WTC11 (cell line): ENCODE measurements around the gene IFT27. TPM values are rescaled to one million over a fixed set of nuclear protein-coding genes. Genes with fewer than 3 reads are reported as not detected.
A peak's percentile ranks its signal among the peaks of the same experiment; 100 is the strongest.

Experiments
- ATAC-seq: fragments of 200-7000 bp; cut with Tn5 transposase; 2 replicates; pipeline ENCODE4 v1.10.0; 2021; ENCODE audit warnings: mild to moderate bottlenecking, moderate library complexity
- CTCF ChIA-PET: fragments of 300-600 bp; sonication (Branson Sonifier 250); formaldehyde crosslinking; loops from one replicate; lab custom pipeline; 2021; ENCODE audit warnings: antibody characterized with exemption; lab: Charles Lee
- POLR2A ChIA-PET: fragments of 350-600 bp; sonication (Branson Sonifier 250); formaldehyde crosslinking; loops from one replicate; lab custom pipeline; 2021; ENCODE audit warnings: antibody characterized with exemption; lab: Charles Lee
- DNase-seq: peaks from one replicate; pipeline ENCODE4 v3.0.0; 2021; ENCODE audit warnings: low spot score
- H3K27ac Mint-ChIP-seq: 2 replicates; pipeline ENCODE4 v1.8.0; 2021; ENCODE audit warnings: mixed read lengths
- H3K27me3 Mint-ChIP-seq: 2 replicates; pipeline ENCODE4 v1.8.0; 2021; ENCODE audit warnings: low read depth, mild to moderate bottlenecking, moderate library complexity, mixed read lengths
- H3K36me3 Mint-ChIP-seq: 2 replicates; pipeline ENCODE4 v1.8.0; 2021; ENCODE audit warnings: mixed read lengths
- H3K4me1 Mint-ChIP-seq: 2 replicates; pipeline ENCODE4 v1.8.0; 2022; ENCODE audit warnings: mixed read lengths
- H3K4me3 Mint-ChIP-seq: 2 replicates; pipeline ENCODE4 v1.8.0; 2021; ENCODE audit warnings: mild to moderate bottlenecking, moderate library complexity, mixed read lengths
- H3K9me3 Mint-ChIP-seq: 2 replicates; pipeline ENCODE4 v1.8.0; 2021; ENCODE audit warnings: mixed read lengths
- ARID4B ChIP-seq: sonication (generic); formaldehyde crosslinking; IDR thresholded peaks from 2 replicates; pipeline ENCODE4 v1.8.0; 2023; ENCODE audit warnings: missing genetic modification reagents, mild to moderate bottlenecking, borderline replicate concordance
- GABPB1 ChIP-seq: sonication (generic); formaldehyde crosslinking; IDR thresholded peaks from 2 replicates; pipeline ENCODE4 v1.8.1; 2023; ENCODE audit warnings: mild to moderate bottlenecking, missing genetic modification reagents
- GTF2I ChIP-seq: fragments of 250-450 bp; sonication (Bioruptor Pico); conservative IDR thresholded peaks from 2 replicates; pipeline ENCODE4 v1.4.0; 2021; ENCODE audit warnings: mild to moderate bottlenecking
- JUN ChIP-seq: sonication (generic); formaldehyde crosslinking; IDR thresholded peaks from 2 replicates; pipeline ENCODE4 v1.8.0; 2023; ENCODE audit warnings: mild to moderate bottlenecking, missing genetic modification reagents
- PRDM15 ChIP-seq: sonication (generic); formaldehyde crosslinking; IDR thresholded peaks from 2 replicates; pipeline ENCODE4 v1.8.0; 2022; ENCODE audit warnings: missing genetic modification reagents
- SMAD4 ChIP-seq: sonication (generic); formaldehyde crosslinking; IDR thresholded peaks from 2 replicates; pipeline ENCODE4 v1.8.0; 2022; ENCODE audit warnings: mild to moderate bottlenecking, missing genetic modification reagents
- SOX15 ChIP-seq: fragments of 250-450 bp; sonication (Bioruptor Pico); IDR thresholded peaks from 2 replicates; pipeline ENCODE4 v1.9.0; 2021; ENCODE audit warnings: mild to moderate bottlenecking
- ZBTB21 ChIP-seq: sonication (generic); formaldehyde crosslinking; IDR thresholded peaks from 2 replicates; pipeline ENCODE4 v1.8.1; 2023; ENCODE audit warnings: mild to moderate bottlenecking, missing genetic modification reagents, borderline replicate concordance
- ZNF219 ChIP-seq: sonication (generic); formaldehyde crosslinking; IDR thresholded peaks from 2 replicates; pipeline ENCODE4 v1.8.0; 2023; ENCODE audit warnings: missing genetic modification reagents, mild to moderate bottlenecking, borderline replicate concordance
- ZNF263 ChIP-seq: sonication (generic); formaldehyde crosslinking; IDR thresholded peaks from 2 replicates; pipeline ENCODE4 v1.8.1; 2022; ENCODE audit warnings: low read depth, mild to moderate bottlenecking, moderate library complexity, missing genetic modification reagents
- ZNF532 ChIP-seq: fragments of 250-450 bp; sonication (Bioruptor Pico); IDR thresholded peaks from 2 replicates; pipeline ENCODE4 v1.9.0; 2021; ENCODE audit warnings: mild to moderate bottlenecking, borderline replicate concordance
- total RNA-seq: library from RNA; stranded (reverse); gene quantifications from 3 replicates; pipeline ENCODE4 v1.2.3, GENCODE V29; 2021
- TF ChIP-seq, protein P1 (sequence below): sonication (generic); formaldehyde crosslinking; IDR thresholded peaks from 2 replicates; pipeline ENCODE4 v1.8.1; 2022; ENCODE audit warnings: low read depth, mild to moderate bottlenecking, moderate library complexity, missing genetic modification reagents, borderline replicate concordance
- TF ChIP-seq, protein P2 (sequence below): fragments of 250-450 bp; sonication (Bioruptor Pico); IDR thresholded peaks from 2 replicates; pipeline ENCODE4 v1.8.0; 2021; ENCODE audit warnings: mild to moderate bottlenecking

The IFT27 gene
- total RNA-seq, 1 experiment from 2014 or later: 47.9 TPM

- TF ChIP-seq ZNF532 (CRISPR knock-in tag) (no peak), ZNF263 (no peak)
Measured at GRCh38 chr22:36824655-36825054, 48.7 kb upstream of the IFT27 start (continued).

DNA sequence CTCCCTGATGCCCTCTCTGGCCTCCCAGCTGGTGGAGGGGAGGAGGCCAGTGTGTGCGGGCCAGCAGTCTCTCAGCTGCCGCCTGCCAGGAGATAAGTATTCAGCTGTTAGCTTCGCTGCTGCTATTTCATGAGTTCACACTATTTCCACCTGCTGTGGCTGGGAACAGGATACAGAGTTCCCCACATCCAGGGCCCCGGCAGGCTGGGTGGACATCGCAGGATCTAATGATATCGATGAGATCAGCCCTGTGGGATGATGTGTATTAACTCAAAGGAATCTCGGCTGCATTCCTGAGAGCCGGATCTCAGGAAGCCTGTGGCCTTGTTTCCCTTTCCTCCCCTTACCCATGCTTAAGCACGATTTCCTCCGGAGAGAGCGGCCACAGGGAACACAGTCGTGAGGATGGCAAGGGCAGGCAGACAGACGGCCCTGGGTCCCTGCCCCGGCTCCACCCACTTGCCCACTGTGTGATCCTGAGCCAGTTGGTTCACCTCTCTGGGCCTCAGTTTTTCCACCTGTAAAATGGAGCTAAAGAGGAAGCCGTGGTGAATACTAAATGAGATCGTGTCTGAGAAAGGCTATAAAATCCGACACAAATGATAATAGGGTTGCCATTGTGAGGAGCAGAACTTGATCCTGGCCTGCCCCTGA, 47.4 kb upstream of the IFT27 start:
- Mint-ChIP-seq H3K4me3 (no peak overlapping the region), H3K36me3 (no peaks in the 10 kb centered on the region), H3K27ac (peak overlapping the region; percentile 63), H3K27me3 (peaks cover 7% of the 10 kb centered on the region), H3K9me3 (no peaks in the 10 kb centered on the region), H3K4me1 (peaks cover 21% of the 10 kb centered on the region)
- peak; percentile 69 for ATAC-seq
- POLR2A ChIA-PET: no interaction called here
- CTCF ChIA-PET: interaction anchor here (2.1 kb wide), 1 partner anchor 33 kb away, joined by 7 read pairs; no protein-coding TSS in a partner anchor
- TF ChIP-seq PRDM15 (CRISPR knock-in tag) (no peak), GTF2I (CRISPR knock-in tag) (no peak), JUN (CRISPR knock-in tag) (no peak), ZNF532 (CRISPR knock-in tag) (no peak), GABPB1 (CRISPR knock-in tag) (no peak), SOX15 (CRISPR knock-in tag) (no peak), SMAD4 (CRISPR knock-in tag) (no peak), ZBTB21 (no peak), ZNF219 (CRISPR knock-in tag) (no peak), ARID4B (CRISPR knock-in tag) (no peak)
- TF ChIP-seq, protein P1, sequence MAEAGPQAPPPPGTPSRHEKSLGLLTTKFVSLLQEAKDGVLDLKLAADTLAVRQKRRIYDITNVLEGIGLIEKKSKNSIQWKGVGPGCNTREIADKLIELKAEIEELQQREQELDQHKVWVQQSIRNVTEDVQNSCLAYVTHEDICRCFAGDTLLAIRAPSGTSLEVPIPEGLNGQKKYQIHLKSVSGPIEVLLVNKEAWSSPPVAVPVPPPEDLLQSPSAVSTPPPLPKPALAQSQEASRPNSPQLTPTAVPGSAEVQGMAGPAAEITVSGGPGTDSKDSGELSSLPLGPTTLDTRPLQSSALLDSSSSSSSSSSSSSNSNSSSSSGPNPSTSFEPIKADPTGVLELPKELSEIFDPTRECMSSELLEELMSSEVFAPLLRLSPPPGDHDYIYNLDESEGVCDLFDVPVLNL: no peak
- TF ChIP-seq, protein P2, sequence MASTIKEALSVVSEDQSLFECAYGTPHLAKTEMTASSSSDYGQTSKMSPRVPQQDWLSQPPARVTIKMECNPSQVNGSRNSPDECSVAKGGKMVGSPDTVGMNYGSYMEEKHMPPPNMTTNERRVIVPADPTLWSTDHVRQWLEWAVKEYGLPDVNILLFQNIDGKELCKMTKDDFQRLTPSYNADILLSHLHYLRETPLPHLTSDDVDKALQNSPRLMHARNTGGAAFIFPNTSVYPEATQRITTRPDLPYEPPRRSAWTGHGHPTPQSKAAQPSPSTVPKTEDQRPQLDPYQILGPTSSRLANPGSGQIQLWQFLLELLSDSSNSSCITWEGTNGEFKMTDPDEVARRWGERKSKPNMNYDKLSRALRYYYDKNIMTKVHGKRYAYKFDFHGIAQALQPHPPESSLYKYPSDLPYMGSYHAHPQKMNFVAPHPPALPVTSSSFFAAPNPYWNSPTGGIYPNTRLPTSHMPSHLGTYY (CRISPR knock-in tag): no peak
- DNase-seq: peak; percentile 18
